ENCODE measurements around the gene SHISA6.

SHISA6 gene

DNA sequence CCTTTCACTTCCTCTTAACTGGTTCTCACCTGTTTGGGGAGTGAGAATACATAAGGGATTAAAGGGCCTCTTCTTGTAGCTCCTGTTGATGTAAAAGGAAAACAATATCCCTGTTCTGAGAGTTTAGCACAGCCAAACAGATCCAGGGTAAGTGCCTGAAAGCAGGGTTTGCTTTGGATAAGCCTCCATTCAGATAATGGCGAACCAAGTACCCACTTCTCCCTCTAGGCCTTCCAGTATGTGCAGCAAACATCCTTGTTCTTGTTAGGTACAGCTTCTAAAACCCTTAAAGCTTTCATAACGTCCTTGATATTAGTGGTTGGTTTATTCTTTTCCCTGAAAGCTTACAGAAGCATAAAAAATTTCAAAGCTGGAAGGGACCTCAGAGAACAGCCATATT is 226.6 kb downstream of the SHISA6 start:
- TF ChIP-seq, protein P1, sequence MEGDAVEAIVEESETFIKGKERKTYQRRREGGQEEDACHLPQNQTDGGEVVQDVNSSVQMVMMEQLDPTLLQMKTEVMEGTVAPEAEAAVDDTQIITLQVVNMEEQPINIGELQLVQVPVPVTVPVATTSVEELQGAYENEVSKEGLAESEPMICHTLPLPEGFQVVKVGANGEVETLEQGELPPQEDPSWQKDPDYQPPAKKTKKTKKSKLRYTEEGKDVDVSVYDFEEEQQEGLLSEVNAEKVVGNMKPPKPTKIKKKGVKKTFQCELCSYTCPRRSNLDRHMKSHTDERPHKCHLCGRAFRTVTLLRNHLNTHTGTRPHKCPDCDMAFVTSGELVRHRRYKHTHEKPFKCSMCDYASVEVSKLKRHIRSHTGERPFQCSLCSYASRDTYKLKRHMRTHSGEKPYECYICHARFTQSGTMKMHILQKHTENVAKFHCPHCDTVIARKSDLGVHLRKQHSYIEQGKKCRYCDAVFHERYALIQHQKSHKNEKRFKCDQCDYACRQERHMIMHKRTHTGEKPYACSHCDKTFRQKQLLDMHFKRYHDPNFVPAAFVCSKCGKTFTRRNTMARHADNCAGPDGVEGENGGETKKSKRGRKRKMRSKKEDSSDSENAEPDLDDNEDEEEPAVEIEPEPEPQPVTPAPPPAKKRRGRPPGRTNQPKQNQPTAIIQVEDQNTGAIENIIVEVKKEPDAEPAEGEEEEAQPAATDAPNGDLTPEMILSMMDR (IDR thresholded peaks at IDR 0.05; ENCODE audit: insufficient read depth, low read depth, low read length, missing control alignments): no peak
- DNase-seq (ENCODE audit: low read depth): no peak
- H3K4me3 ChIP-seq (ENCODE audit: low read depth, low read length): no peak overlapping the region

DNA sequence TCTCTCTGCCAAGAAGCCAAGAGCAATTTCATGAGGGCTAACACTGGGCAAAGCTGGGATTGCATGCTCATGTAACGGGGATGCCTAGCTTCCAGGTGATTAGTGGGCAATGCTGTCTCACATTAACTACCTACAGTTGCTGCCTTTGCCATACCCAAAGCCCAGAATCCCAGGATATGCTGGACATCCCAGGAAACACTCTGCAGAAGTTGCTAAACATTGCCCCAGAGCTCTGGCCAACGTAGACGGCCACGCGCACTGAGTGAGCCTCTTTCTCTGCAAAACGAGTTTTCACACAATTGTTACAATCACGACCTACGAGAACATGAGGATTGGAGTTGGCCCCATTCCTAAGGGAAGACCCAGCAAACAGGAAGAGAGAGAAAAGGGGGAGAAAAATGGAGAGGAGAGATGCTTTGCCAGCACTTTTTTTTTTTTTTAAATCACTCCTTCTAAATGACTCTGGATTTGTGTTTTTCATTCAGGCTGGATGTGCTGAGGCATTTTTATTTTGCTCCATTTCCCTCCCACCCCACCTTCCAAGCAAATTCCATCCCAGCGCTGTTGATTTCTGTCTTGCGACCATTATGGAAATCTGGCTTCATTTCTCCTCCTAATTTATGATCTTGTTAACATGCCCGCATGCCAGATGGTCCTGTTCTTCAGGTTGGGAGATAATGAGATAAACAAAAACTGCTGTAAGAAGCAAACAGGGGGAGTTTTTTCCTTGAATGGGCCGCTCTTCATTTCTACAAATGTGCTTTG is 244.5 kb downstream of the SHISA6 start:
- DNase-seq (ENCODE audit: low read depth): no peak
- no peak overlapping the region for H3K4me3 ChIP-seq (ENCODE audit: low read depth, low read length)
- TF ChIP-seq, protein P1 (IDR thresholded peaks at IDR 0.05; ENCODE audit: insufficient read depth, low read depth, low read length, missing control alignments): no peak

DNA sequence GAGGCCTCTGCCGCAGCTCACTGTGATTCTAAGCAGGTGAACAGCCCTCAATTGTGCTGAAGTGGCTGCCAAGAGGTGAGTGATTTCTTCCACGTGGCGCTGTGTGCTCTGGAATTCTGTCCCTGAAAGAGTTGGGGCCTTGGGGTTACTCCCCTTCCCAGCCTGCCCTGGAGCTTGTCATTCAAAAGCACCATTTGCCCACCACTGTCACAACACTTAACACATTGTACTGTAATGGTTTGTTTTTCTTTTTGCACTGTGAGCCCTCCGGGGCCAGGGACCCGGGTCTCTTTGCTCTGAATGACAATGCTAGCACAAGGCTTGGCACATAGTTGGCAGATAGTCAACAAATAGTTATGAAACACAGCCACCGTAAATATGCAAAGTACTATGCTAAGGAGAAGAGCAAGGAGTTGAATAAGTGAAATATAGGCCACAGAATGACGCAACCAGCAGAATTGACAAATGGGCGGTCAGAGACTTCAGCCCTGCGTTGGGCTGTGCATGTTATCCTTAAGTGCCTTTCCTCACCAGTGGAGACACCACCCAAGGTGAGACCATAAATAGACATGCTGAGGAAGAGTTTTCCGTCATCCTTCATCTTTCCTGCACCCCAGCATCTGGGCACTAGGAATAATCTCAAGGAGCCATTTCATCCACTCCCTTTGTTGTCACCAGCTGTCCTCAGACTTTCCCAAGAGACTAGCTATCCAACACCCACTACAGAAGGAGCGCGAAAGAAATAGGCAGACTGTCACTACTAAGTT is 245.3 kb downstream of the SHISA6 start:
- H3K4me3 ChIP-seq (ENCODE audit: low read depth, low read length): no peak overlapping the region
- no peak for DNase-seq (ENCODE audit: low read depth)
- TF ChIP-seq, protein P1 (IDR thresholded peaks at IDR 0.05; ENCODE audit: insufficient read depth, low read depth, low read length, missing control alignments): no peak

DNA sequence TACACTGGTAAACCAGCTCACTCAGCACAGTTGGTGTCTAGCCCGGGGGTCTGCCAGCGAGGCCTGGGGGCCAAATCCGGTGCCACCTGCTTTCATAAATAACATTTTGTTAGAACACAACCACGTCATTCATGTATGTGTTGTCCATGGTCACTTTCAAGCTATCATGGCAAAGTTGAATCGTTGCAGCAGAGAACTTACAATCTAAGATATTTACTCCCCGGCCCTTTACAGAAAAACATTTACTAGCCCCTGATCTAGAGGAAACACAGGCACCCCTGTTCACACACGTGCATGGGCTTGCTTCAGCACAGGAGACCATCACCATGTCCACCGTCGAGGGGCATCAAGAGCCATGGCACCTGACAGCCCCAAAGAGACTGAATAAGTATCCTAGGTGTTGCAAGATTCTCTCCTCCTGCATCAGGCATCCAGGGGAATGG is 245.9 kb downstream of the SHISA6 start:
- H3K4me3 ChIP-seq (ENCODE audit: low read depth, low read length): no peak overlapping the region
- TF ChIP-seq, protein P1 (IDR thresholded peaks at IDR 0.05; ENCODE audit: insufficient read depth, low read depth, low read length, missing control alignments): no peak
- no peak for DNase-seq (ENCODE audit: low read depth)

DNA sequence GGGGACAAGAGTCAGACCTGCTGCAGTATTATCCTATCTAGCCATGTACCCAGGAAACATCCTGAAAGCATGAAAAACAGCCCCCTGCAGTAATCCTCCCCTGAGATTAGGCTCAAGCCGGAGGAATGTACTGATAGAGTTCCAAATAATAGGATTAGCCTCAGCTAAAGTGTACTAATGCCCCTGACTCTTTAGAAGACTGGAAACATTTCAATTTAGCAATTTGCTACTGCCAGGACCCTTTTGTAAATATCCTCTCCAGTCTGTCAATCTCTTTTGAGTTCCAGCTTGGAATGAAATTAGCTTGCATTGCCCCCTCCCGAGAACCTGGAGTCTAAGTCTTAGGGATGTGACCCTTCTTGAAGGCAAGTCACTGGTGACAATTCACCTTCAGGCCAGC is 246.5 kb downstream of the SHISA6 start:
- no peak for DNase-seq (ENCODE audit: low read depth)

DNA sequence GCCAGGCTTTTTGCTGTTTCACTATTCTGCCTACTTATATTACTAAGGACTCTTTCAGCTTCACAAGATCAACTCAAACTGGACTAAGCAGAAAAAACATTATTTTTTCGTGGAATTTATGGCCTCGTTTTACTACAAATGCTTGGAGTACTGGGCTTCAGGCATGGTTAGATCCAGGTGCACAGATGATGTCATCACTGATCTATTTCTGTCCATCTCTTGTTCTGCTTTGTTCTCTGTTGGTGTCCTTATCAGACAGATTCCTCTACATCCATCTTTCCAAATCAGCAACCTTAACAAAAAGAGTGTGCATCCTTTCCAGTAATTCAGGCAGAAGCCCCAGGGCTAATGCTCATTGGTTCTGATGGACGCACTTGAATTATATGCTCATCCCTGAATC is 247.4 kb downstream of the SHISA6 start:
- no peak overlapping the region for H3K4me3 ChIP-seq (ENCODE audit: low read depth, low read length)
- TF ChIP-seq, protein P1 (IDR thresholded peaks at IDR 0.05; ENCODE audit: insufficient read depth, low read depth, low read length, missing control alignments): no peak
- DNase-seq (ENCODE audit: low read depth): no peak

More for the DNA sequence above, 246.5 kb downstream of the SHISA6 start:
- H3K4me3 ChIP-seq (ENCODE audit: low read depth, low read length): no peak overlapping the region
- TF ChIP-seq, protein P1 (IDR thresholded peaks at IDR 0.05; ENCODE audit: insufficient read depth, low read depth, low read length, missing control alignments): no peak
